Neural crest cell (in vitro differentiated cells): ENCODE measurements around the gene NEB. TPM values are rescaled to one million over a fixed set of nuclear protein-coding genes. Genes with fewer than 3 reads are reported as not detected.

Experiments
- DNase-seq: peaks from one replicate; pipeline ENCODE4 v3.0.0; 2021; ENCODE audit warnings: low read depth, mixed read lengths, low spot score
- H3K27ac Mint-ChIP-seq: one replicate; pipeline ENCODE4 v1.8.0; 2021; ENCODE audit warnings: mild to moderate bottlenecking, mixed read lengths; ENCODE audit not compliant: unreplicated experiment
- H3K27me3 Mint-ChIP-seq: 2 replicates; pipeline ENCODE4 v1.8.0; 2021; ENCODE audit warnings: low read depth, mild to moderate bottlenecking, mixed read lengths
- H3K36me3 Mint-ChIP-seq: 2 replicates; pipeline ENCODE4 v1.8.0; 2021; ENCODE audit warnings: low read depth, mild to moderate bottlenecking, mixed read lengths
- H3K4me1 Mint-ChIP-seq: 2 replicates; pipeline ENCODE4 v1.8.0; 2021; ENCODE audit warnings: mixed read lengths
- H3K4me3 Mint-ChIP-seq: one replicate; pipeline ENCODE4 v1.8.0; 2021; ENCODE audit warnings: mild to moderate bottlenecking, mixed read lengths
- H3K9me3 Mint-ChIP-seq: 2 replicates; pipeline ENCODE4 v1.8.0; 2021; ENCODE audit warnings: mixed read lengths
- CTCF ChIP-seq: fragments of 200-600 bp; sonication (generic); conservative IDR thresholded peaks from 2 replicates; pipeline ENCODE4 v1.5.0; 2021; ENCODE audit warnings: antibody characterized with exemption, mild to moderate bottlenecking
- total RNA-seq: library from RNA; stranded (reverse); gene quantifications from 2 replicates; pipeline ENCODE4 v1.2.1, GENCODE V29; 2021

The NEB gene
- total RNA-seq, 1 donor from 2014 or later, result 0.77 TPM

GRCh38 chr2:151472966-151473365, 261.3 kb downstream of the NEB start:
- no peak for TF ChIP-seq CTCF
- no peak overlapping the region for H3K27ac Mint-ChIP-seq
- H3K9me3 Mint-ChIP-seq, result peaks cover 5% of the 10 kb centered on the region
- H3K4me3 Mint-ChIP-seq, result no peak overlapping the region
- peaks cover 49% of the 10 kb centered on the region for H3K36me3 Mint-ChIP-seq
- no peaks in the 10 kb centered on the region for H3K4me1 Mint-ChIP-seq
- DNase-seq, result no peak
- H3K27me3 Mint-ChIP-seq, result no peaks in the 10 kb centered on the region

- Mint-ChIP-seq H3K4me1 (no peaks in the 10 kb centered on the region), H3K9me3 (peaks cover 5% of the 10 kb centered on the region), H3K4me3 (no peak overlapping the region), H3K27me3 (no peaks in the 10 kb centered on the region), H3K36me3 (peaks cover 51% of the 10 kb centered on the region), H3K27ac (no peak overlapping the region)
- TF ChIP-seq CTCF, result no peak
- DNase-seq, result no peak
These were observed 263.7 kb downstream of the NEB start for GRCh38 chr2:151470556-151470955.

- H3K27me3 Mint-ChIP-seq, result no peaks in the 10 kb centered on the region
- peaks cover 2% of the 10 kb centered on the region for H3K9me3 Mint-ChIP-seq
- no peak overlapping the region for H3K27ac Mint-ChIP-seq
- no peak for TF ChIP-seq CTCF
- H3K36me3 Mint-ChIP-seq, result peaks cover 61% of the 10 kb centered on the region
- H3K4me1 Mint-ChIP-seq, result no peaks in the 10 kb centered on the region
- H3K4me3 Mint-ChIP-seq, result no peak overlapping the region
- no peak for DNase-seq
These were observed 268.5 kb downstream of the NEB start for GRCh38 chr2:151465771-151466170.

GRCh38 chr2:151459358-151459757, 274.9 kb downstream of the NEB start:
- H3K27ac Mint-ChIP-seq, result no peak overlapping the region
- no peaks in the 10 kb centered on the region for H3K27me3 Mint-ChIP-seq
- no peaks in the 10 kb centered on the region for H3K9me3 Mint-ChIP-seq
- DNase-seq, result no peak
- H3K36me3 Mint-ChIP-seq, result peaks cover 29% of the 10 kb centered on the region
- H3K4me3 Mint-ChIP-seq, result no peak overlapping the region
- H3K4me1 Mint-ChIP-seq, result no peaks in the 10 kb centered on the region
- no peak for TF ChIP-seq CTCF

GRCh38 chr2:151439127-151439526, 295.1 kb downstream of the NEB start:
- H3K4me3 Mint-ChIP-seq, result no peak overlapping the region
- H3K9me3 Mint-ChIP-seq, result no peaks in the 10 kb centered on the region
- peaks cover 17% of the 10 kb centered on the region for H3K36me3 Mint-ChIP-seq
- H3K27me3 Mint-ChIP-seq, result no peaks in the 10 kb centered on the region
- no peak overlapping the region for H3K27ac Mint-ChIP-seq
- H3K4me1 Mint-ChIP-seq, result no peaks in the 10 kb centered on the region
- no peak for DNase-seq
- no peak for TF ChIP-seq CTCF

- Mint-ChIP-seq H3K9me3 (no peaks in the 10 kb centered on the region), H3K27ac (no peak overlapping the region), H3K36me3 (peaks cover 14% of the 10 kb centered on the region), H3K4me1 (no peaks in the 10 kb centered on the region), H3K27me3 (no peaks in the 10 kb centered on the region), H3K4me3 (no peak overlapping the region)
- DNase-seq, result no peak
- TF ChIP-seq CTCF, result no peak
These were observed 295.8 kb downstream of the NEB start for GRCh38 chr2:151438506-151438905.
